ENCODE results near the gene ALKBH7.
A peak's percentile ranks its signal among the peaks of the same experiment; 100 is the strongest.
"Not testable (repeated sequence)": the region's sequence is repeated elsewhere in the genome, so short reads cannot be mapped to it uniquely, and the experiment has no call there.

ALKBH7 gene

GRCh38 chr19:6392221-6393073 lies 19.9 kb downstream of the ALKBH7 start:
- H3K27me3 ChIP-seq (ENCODE audit: insufficient read depth, insufficient read length), result no peaks in the 10 kb centered on the region
- DNase-seq (ENCODE audit: low read depth, low spot score), result no peak
- peaks cover 5% of the 10 kb centered on the region for H3K4me1 ChIP-seq (ENCODE audit: insufficient read depth, insufficient read length)
- H3K4me3 ChIP-seq (ENCODE audit: insufficient read length, low read depth), result peak overlapping the region; percentile 95
- H3K9ac ChIP-seq (ENCODE audit: insufficient read length, low read depth), result peak overlapping the region; percentile 95
- peaks cover 42% of the 10 kb centered on the region for H3K36me3 ChIP-seq (ENCODE audit: insufficient read depth, insufficient read length, low read length)
- no peaks in the 10 kb centered on the region for H3K9me3 ChIP-seq (ENCODE audit: insufficient read depth, low read length)
- TF ChIP-seq SUZ12 (IDR thresholded peaks at IDR 0.05; ENCODE audit: extremely low read depth, insufficient read depth, insufficient read length) (no peak), YY1 (IDR thresholded peaks at IDR 0.05; ENCODE audit: insufficient read depth, insufficient read length) (no peak), ZNF274 (IDR thresholded peaks at IDR 0.05; ENCODE audit: low read depth, low read length) (no peak)

GRCh38 chr19:6393074-6393982 lies 20.7 kb downstream of the ALKBH7 start, which contains the start of gene GTF2F1:
GTF2F1 (minus strand) TSS chr19:6393164; CDS start chr19:6392995, 169 bp downstream.
- H3K4me1 ChIP-seq (ENCODE audit: insufficient read depth, insufficient read length), result peaks cover 5% of the 10 kb centered on the region
- peak within 1 kb of the TSS; percentile 95 for H3K9ac ChIP-seq (ENCODE audit: insufficient read length, low read depth)
- peaks cover 35% of the 10 kb centered on the region for H3K36me3 ChIP-seq (ENCODE audit: insufficient read depth, insufficient read length, low read length)
- DNase-seq (ENCODE audit: low read depth, low spot score), result peak; percentile 93
- H3K4me3 ChIP-seq (ENCODE audit: insufficient read length, low read depth), result peak within 1 kb of the TSS; percentile 95
- H3K27me3 ChIP-seq (ENCODE audit: insufficient read depth, insufficient read length), result no peaks in the 10 kb centered on the region
- no peaks in the 10 kb centered on the region for H3K9me3 ChIP-seq (ENCODE audit: insufficient read depth, low read length)
- no peak for TF ChIP-seq YY1 (IDR thresholded peaks at IDR 0.05; ENCODE audit: insufficient read depth, insufficient read length)
- TF ChIP-seq SUZ12 (IDR thresholded peaks at IDR 0.05; ENCODE audit: extremely low read depth, insufficient read depth, insufficient read length), result no peak
- TF ChIP-seq ZNF274 (IDR thresholded peaks at IDR 0.05; ENCODE audit: low read depth, low read length), result no peak

- Histone ChIP-seq H3K4me3 (ENCODE audit: insufficient read length, low read depth) (peak overlapping the region; percentile 95), H3K27me3 (ENCODE audit: insufficient read depth, insufficient read length) (no peaks in the 10 kb centered on the region), H3K9me3 (ENCODE audit: insufficient read depth, low read length) (no peaks in the 10 kb centered on the region), H3K36me3 (ENCODE audit: insufficient read depth, insufficient read length, low read length) (peaks cover 29% of the 10 kb centered on the region), H3K9ac (ENCODE audit: insufficient read length, low read depth) (peak overlapping the region; percentile 95), H3K4me1 (ENCODE audit: insufficient read depth, insufficient read length) (peaks cover 5% of the 10 kb centered on the region)
- TF ChIP-seq YY1 (IDR thresholded peaks at IDR 0.05; ENCODE audit: insufficient read depth, insufficient read length), result no peak
- no peak for TF ChIP-seq ZNF274 (IDR thresholded peaks at IDR 0.05; ENCODE audit: low read depth, low read length)
- no peak for TF ChIP-seq SUZ12 (IDR thresholded peaks at IDR 0.05; ENCODE audit: extremely low read depth, insufficient read depth, insufficient read length)
- DNase-seq (ENCODE audit: low read depth, low spot score), result no peak
Observed at GRCh38 chr19:6393983-6394412, 21.4 kb downstream of the ALKBH7 start.

GRCh38 chr19:6394831-6395230 lies 22.2 kb downstream of the ALKBH7 start:
- no peaks in the 10 kb centered on the region for H3K27me3 ChIP-seq (ENCODE audit: insufficient read depth, insufficient read length)
- no peak overlapping the region for H3K4me3 ChIP-seq (ENCODE audit: insufficient read length, low read depth)
- H3K9me3 ChIP-seq (ENCODE audit: insufficient read depth, low read length), result no peaks in the 10 kb centered on the region
- peak overlapping the region; percentile 64 for H3K9ac ChIP-seq (ENCODE audit: insufficient read length, low read depth)
- no peak for DNase-seq (ENCODE audit: low read depth, low spot score)
- H3K36me3 ChIP-seq (ENCODE audit: insufficient read depth, insufficient read length, low read length), result peaks cover 21% of the 10 kb centered on the region
- H3K4me1 ChIP-seq (ENCODE audit: insufficient read depth, insufficient read length), result peaks cover 5% of the 10 kb centered on the region
- TF ChIP-seq YY1 (IDR thresholded peaks at IDR 0.05; ENCODE audit: insufficient read depth, insufficient read length) (no peak), SUZ12 (IDR thresholded peaks at IDR 0.05; ENCODE audit: extremely low read depth, insufficient read depth, insufficient read length) (no peak), ZNF274 (IDR thresholded peaks at IDR 0.05; ENCODE audit: low read depth, low read length) (no peak)

- peaks cover 5% of the 10 kb centered on the region for H3K4me1 ChIP-seq (ENCODE audit: insufficient read depth, insufficient read length)
- no peak overlapping the region for H3K9ac ChIP-seq (ENCODE audit: insufficient read length, low read depth)
- no peaks in the 10 kb centered on the region for H3K9me3 ChIP-seq (ENCODE audit: insufficient read depth, low read length)
- H3K36me3 ChIP-seq (ENCODE audit: insufficient read depth, insufficient read length, low read length), result peaks cover 11% of the 10 kb centered on the region
- no peak for TF ChIP-seq YY1 (IDR thresholded peaks at IDR 0.05; ENCODE audit: insufficient read depth, insufficient read length)
- no peak for TF ChIP-seq ZNF274 (IDR thresholded peaks at IDR 0.05; ENCODE audit: low read depth, low read length)
- no peak for TF ChIP-seq SUZ12 (IDR thresholded peaks at IDR 0.05; ENCODE audit: extremely low read depth, insufficient read depth, insufficient read length)
- H3K27me3 ChIP-seq (ENCODE audit: insufficient read depth, insufficient read length), result no peaks in the 10 kb centered on the region
- DNase-seq (ENCODE audit: low read depth, low spot score), result no peak
- H3K4me3 ChIP-seq (ENCODE audit: insufficient read length, low read depth), result no peak overlapping the region
Observed at GRCh38 chr19:6396305-6396704, 23.7 kb downstream of the ALKBH7 start.

- not testable (repeated sequence) for H3K9ac ChIP-seq (ENCODE audit: insufficient read length, low read depth); H3K27me3 ChIP-seq (ENCODE audit: insufficient read depth, insufficient read length); H3K9me3 ChIP-seq (ENCODE audit: insufficient read depth, low read length); H3K36me3 ChIP-seq (ENCODE audit: insufficient read depth, insufficient read length, low read length); H3K4me1 ChIP-seq (ENCODE audit: insufficient read depth, insufficient read length); DNase-seq (ENCODE audit: low read depth, low spot score); H3K4me3 ChIP-seq (ENCODE audit: insufficient read length, low read depth)
Observed at GRCh38 chr19:6400062-6400944, 27.7 kb downstream of the ALKBH7 start.
